Thyroid gland (tissue), 4 donors: ENCODE data around the gene ADAMTS6.

Experiments
- CTCF ChIP-seq, 6 experiments: fragments of 200-600 bp in 3 of 6; fragments of 450-650 bp in 3 of 6; sonication (generic) in 3 of 6; IDR thresholded peaks; one replicate each; pipeline ENCODE4 v1.5.1; 2016 to 2019; ENCODE audit warnings: antibody characterized with exemption in 6 of 6, mild to moderate bottlenecking in 2 of 6, inconsistent platforms in 1 of 6, moderate library complexity in 1 of 6
- POLR2A ChIP-seq, 2 donors: fragments of 450-650 bp; IDR thresholded peaks; one replicate each; pipeline ENCODE4 v1.6.1; 2017; ENCODE audit warnings: antibody characterized with exemption in 2 of 2, mild to moderate bottlenecking in 2 of 2, moderate library complexity in 1 of 2

- TF ChIP-seq POLR2A (IDR thresholded peaks at IDR 0.05) (no peak), CTCF (IDR thresholded peaks at IDR 0.05) (no peak)
Measured at GRCh38 chr5:65296067-65296466, 185.7 kb downstream of the ADAMTS6 start.
